IMR-90 (cell line): ENCODE data around the gene INPP5F.

Experiments
- BHLHE40 ChIP-seq: fragments of 150-350 bp; IDR thresholded peaks from 2 replicates; pipeline ENCODE4 v1.6.1; 2016; ENCODE audit warnings: mild to moderate bottlenecking, low read depth, low read length
- MAFK ChIP-seq: IDR thresholded peaks from 2 replicates; pipeline ENCODE4 v1.6.1; 2012; ENCODE audit warnings: low read depth, low read length, improper control_type of control experiment
- MXI1 ChIP-seq: IDR thresholded peaks from 2 replicates; pipeline ENCODE4 v1.6.1; 2012; ENCODE audit warnings: low read depth, mild to moderate bottlenecking, low read length, moderate library complexity, borderline replicate concordance
- POLR2A ChIP-seq: IDR thresholded peaks from 2 replicates; pipeline ENCODE4 v1.6.1; 2012; ENCODE audit warnings: mild to moderate bottlenecking, low read depth, low read length
- RAD21 ChIP-seq: IDR thresholded peaks from 2 replicates; pipeline ENCODE4 v1.6.1; 2012; ENCODE audit warnings: low read length, improper control_type of control experiment
- RCOR1 ChIP-seq: IDR thresholded peaks from 2 replicates; pipeline ENCODE4 v1.6.1; 2012; ENCODE audit warnings: mild to moderate bottlenecking, low read length, improper control_type of control experiment; ENCODE audit not compliant: insufficient replicate concordance
- RFX5 ChIP-seq: IDR thresholded peaks from 2 replicates; pipeline ENCODE4 v1.8.0; 2012; ENCODE audit warnings: low read depth, mild to moderate bottlenecking, low read length, moderate library complexity
- TF ChIP-seq, protein P1 (sequence below): fragments of 150-350 bp; IDR thresholded peaks from 2 replicates; pipeline ENCODE4 v1.6.1; 2017; ENCODE audit warnings: mild to moderate bottlenecking, antibody characterized with exemption, low read length, low read depth
- TF ChIP-seq, protein P2 (sequence below): conservative IDR thresholded peaks from 2 replicates; pipeline ENCODE4 v1.5.1; 2012; ENCODE audit warnings: mild to moderate bottlenecking, low read depth, low read length, improper control_type of control experiment

DNA sequence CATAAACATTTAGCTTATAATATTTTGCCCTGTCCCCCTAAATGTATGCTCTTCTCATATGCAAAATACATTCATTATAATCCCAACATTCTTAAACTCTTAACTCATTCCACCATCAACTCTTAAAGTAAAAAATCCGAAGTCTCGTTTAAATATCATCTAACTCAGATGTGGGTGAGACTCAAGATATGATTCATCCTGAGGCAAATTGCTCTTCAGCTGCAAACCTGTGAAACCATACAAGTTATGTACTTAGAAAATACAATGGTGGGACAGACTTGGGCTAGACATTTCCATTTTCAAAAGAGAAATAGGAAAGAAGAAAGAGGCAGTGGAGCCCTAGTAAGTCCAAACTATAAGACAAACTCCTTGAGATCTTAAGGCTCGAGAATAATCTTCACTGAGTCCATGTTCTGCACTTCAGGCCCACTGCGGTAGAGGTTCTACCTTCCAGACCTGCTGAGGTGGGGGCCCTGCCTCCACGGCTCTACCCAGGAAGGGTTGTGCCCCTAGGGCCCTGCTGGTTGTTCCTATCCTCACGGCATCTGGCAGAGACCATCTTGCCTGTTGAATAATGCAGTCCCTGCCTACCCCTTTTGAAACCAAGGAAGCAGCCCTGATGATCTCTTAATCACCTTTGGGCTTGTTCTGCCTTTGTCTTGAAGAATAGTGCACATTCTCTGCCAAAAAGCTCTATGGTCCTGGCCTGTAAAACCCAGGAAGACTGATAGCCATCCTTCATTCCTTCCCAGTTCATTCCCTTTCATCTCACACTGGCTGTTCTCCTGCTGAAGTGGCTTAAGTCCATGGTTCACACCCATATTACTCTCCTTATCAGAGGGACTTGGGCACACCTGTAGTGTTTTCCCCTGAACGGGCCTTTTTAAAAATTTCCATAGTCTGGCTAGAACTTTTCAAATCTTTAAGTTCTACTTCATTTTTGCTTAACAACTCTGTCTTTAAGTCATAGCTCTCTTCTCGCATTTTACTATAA lies 37.3 kb downstream of the INPP5F start:
- TF ChIP-seq, protein P1, sequence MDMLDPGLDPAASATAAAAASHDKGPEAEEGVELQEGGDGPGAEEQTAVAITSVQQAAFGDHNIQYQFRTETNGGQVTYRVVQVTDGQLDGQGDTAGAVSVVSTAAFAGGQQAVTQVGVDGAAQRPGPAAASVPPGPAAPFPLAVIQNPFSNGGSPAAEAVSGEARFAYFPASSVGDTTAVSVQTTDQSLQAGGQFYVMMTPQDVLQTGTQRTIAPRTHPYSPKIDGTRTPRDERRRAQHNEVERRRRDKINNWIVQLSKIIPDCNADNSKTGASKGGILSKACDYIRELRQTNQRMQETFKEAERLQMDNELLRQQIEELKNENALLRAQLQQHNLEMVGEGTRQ: no peak
- TF ChIP-seq, protein P2, sequence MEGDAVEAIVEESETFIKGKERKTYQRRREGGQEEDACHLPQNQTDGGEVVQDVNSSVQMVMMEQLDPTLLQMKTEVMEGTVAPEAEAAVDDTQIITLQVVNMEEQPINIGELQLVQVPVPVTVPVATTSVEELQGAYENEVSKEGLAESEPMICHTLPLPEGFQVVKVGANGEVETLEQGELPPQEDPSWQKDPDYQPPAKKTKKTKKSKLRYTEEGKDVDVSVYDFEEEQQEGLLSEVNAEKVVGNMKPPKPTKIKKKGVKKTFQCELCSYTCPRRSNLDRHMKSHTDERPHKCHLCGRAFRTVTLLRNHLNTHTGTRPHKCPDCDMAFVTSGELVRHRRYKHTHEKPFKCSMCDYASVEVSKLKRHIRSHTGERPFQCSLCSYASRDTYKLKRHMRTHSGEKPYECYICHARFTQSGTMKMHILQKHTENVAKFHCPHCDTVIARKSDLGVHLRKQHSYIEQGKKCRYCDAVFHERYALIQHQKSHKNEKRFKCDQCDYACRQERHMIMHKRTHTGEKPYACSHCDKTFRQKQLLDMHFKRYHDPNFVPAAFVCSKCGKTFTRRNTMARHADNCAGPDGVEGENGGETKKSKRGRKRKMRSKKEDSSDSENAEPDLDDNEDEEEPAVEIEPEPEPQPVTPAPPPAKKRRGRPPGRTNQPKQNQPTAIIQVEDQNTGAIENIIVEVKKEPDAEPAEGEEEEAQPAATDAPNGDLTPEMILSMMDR: no peak
- TF ChIP-seq RFX5 (no peak), MAFK (no peak), RAD21 (no peak), POLR2A (no peak), BHLHE40 (no peak), RCOR1 (no peak), MXI1 (no peak)
